GM21526 (cell line): ENCODE measurements around the gene GSTO2.
A peak's percentile ranks its signal among the peaks of the same experiment; 100 is the strongest.

Experiments
- ATAC-seq: cut with Tn5 transposase; IDR thresholded peaks from one replicate; pipeline ENCODE4 v1.9.1; 2021; ENCODE audit warnings: moderate library complexity; ENCODE audit not compliant: unreplicated experiment, low FRiP score

The GSTO2 gene

GRCh38 chr10:104304927-104305326, 35.9 kb downstream of the GSTO2 start:
- no peak for ATAC-seq

GRCh38 chr10:104306897-104307296, 37.9 kb downstream of the GSTO2 start:
- no peak for ATAC-seq

- no peak for ATAC-seq
These were observed 38.8 kb downstream of the GSTO2 start for GRCh38 chr10:104307576-104308438.

GRCh38 chr10:104308439-104308903, 39.5 kb downstream of the GSTO2 start:
- peak; percentile 71 for ATAC-seq

- ATAC-seq, result no peak
These were observed 41.3 kb downstream of the GSTO2 start for GRCh38 chr10:104309980-104310978.

GRCh38 chr10:104311184-104311720, 42.3 kb downstream of the GSTO2 start:
- no peak for ATAC-seq

- no peak for ATAC-seq
These were observed 45.9 kb downstream of the GSTO2 start for GRCh38 chr10:104314591-104315485.

GRCh38 chr10:104315486-104315921, 46.5 kb downstream of the GSTO2 start:
- no peak for ATAC-seq

GRCh38 chr10:104316321-104317099, 47.5 kb downstream of the GSTO2 start:
- ATAC-seq, result no peak

- no peak for ATAC-seq
These were observed 48.3 kb downstream of the GSTO2 start for GRCh38 chr10:104317269-104317710.

- no peak for ATAC-seq
These were observed 48.8 kb downstream of the GSTO2 start for GRCh38 chr10:104317726-104318299.

GRCh38 chr10:104318326-104318725, 49.3 kb downstream of the GSTO2 start:
- no peak for ATAC-seq

GRCh38 chr10:104318810-104319741, 50.1 kb downstream of the GSTO2 start:
- no peak for ATAC-seq

GRCh38 chr10:104321226-104321625, 52.2 kb downstream of the GSTO2 start:
- ATAC-seq, result no peak

- ATAC-seq, result no peak
These were observed 52.9 kb downstream of the GSTO2 start for GRCh38 chr10:104321725-104322415.

- no peak for ATAC-seq
These were observed 53.4 kb downstream of the GSTO2 start for GRCh38 chr10:104322416-104322782.

- ATAC-seq, result no peak
These were observed 54.1 kb downstream of the GSTO2 start for GRCh38 chr10:104323085-104323484.
